Fibroblast of skin of left biceps (primary cell): Measurements from ENCODE around the gene KLHDC10.
A peak's percentile ranks its signal among the peaks of the same experiment; 100 is the strongest.
"Not testable (repeated sequence)": the region's sequence is repeated elsewhere in the genome, so short reads cannot be mapped to it uniquely, and the experiment has no call there.

Source experiments
- DNase-seq, 2 experiments: peaks; one replicate each; pipeline ENCODE4 v3.0.0-alpha.2; 2013; ENCODE audit warnings: low read depth in 2 of 2

KLHDC10 gene

DNA sequence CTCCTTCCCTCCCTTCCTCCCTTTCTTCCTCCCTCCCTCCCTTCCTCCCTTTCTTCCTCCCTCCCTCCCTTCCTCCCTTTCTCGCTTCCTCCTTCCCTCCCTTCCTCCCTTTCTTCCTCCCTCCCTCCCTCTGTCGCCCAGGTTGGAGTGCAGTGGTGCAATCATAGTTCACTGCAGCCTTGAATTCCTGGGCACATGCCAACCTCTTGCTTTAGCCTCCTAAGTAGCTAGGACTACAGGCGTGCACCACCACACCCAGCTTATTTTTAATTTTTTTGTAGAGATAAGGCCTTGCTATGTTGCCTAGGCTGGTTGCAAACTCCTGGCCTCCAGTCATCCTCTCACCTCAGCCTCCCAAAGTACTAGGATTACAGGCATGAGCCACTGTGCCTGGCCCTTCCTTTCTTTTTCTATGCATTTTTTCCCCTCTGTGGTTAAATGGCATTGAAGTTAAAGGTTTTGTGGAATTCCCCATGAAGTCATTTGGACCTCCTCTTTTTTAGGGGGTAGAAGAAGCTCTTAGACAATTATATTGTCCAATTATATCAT is 9.6 kb downstream of the KLHDC10 start:
- DNase-seq: no peak

DNA sequence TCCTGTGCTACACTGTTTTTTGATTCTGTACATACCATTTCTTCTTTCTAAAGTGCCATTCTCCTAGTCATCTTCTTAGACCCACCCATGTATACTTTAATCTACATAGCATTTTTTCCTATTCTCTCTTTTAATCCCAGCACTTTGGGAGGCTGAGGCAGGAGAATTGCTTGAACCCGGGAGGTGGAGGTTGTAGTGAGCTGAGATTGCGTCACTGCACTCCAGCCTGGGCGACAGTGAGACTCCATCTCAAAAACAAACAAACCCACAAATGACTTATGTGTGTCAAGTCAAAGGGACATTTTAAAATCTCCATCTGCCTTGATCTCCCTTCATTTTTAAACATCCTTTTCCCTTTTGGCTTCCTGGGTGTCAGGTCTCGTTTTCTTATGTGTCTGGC is 13.2 kb downstream of the KLHDC10 start:
- not testable (repeated sequence) for DNase-seq

DNA sequence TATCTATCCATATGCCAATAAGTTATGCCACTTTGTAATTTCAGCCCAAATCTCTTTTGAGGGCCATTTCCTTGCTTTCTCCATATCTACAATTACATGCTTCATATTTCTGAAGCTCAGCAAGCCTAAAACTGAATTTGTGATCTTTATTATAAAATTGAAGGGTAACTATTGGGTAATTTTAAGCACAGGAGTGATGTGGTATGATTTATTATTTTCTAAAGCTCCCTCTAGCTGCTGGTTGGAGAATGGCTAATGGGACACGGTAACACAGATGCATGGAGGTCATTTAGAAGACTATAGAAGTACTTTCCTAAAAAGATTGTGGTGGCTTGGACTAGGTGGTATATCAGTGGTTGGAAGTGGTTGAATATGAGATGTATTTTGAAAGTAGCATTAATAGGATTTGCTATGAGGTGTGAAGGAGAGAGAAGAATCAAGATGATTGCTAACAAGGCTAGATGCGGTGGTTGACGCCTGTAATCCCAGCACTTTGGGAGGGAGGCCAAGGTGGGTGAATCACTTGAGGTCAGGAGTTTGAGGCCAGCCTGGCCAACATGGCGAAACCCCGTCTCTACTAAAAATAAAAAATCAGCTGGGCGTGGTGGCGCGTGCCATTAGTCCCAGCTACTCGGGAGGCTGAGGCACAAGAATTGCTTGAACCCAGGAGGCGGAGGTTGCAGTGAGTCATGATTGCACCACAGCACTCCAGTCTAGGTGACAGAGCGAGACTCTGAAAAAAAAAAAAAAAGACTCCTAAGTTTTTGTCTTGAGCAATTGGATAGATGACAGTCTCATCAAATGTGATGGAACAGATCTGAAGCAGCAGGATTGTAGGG is 13.9 kb downstream of the KLHDC10 start:
- DNase-seq: no peak

GRCh38 chr7:130085235-130085634 is 14.9 kb downstream of the KLHDC10 start:
- not testable (repeated sequence) for DNase-seq

DNA sequence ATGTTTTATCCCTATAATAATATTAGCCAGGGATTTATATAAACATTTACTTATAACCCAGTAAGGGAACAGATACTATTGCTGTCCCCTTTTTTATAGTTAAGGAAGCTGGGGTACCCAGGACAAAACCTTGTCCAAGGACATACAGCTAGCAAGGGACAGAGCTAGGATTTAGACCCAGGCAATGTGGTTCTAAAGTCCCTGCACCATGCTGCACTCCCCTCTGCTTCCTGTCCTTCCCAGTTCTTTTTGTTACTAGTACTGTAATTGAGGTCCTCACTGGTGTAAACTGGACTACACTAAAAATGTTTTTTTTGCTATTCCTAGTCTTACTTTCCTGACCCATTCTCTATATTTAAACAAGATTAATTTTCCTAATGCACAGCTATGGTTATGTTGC is 16.6 kb downstream of the KLHDC10 start:
- no peak for DNase-seq

GRCh38 chr7:130087364-130087763 is 17.0 kb downstream of the KLHDC10 start:
- peak; percentile 56 to 59 for DNase-seq

GRCh38 chr7:130090745-130091532 is 20.6 kb downstream of the KLHDC10 start:
- no peak for DNase-seq

DNA sequence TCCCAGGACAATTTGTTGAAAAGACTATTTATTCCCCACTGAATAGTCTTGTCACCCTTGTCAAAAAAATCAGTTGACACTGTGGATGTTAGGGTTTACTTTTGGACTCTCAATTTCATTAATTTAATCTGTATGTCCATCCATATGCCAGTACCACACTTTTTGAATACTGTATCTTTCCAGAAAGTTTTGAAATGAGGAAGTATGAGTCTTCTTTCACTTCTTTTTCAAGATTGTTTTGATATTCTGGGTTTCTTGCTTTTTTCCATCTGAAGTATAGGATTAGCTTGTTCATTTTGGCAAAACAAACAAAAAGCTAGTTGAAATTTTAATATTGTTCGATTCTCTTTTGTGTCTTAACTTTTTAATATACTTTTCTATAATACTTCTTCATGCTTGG is 21.7 kb downstream of the KLHDC10 start:
- DNase-seq: no peak

- DNase-seq: no peak
These were observed 22.3 kb downstream of the KLHDC10 start for GRCh38 chr7:130092598-130092997.

DNA sequence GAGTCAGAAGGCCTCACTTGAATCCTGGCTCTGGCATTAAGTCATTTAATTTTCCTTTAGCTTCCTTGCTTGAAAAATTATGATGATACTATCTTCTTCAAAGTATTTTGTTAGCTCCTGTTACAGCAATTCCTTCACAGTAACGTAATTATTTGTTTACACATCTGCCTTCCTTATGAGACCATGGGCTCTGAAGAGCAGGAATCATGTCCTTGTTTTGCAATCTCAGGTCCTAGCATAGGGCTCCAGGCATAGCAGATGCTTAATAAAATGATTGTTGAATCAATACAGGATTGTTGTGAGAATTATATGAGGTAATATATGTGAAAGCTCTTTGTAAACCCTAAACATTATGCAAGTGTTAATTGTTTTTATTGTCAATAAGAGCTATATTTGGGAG is 25.5 kb downstream of the KLHDC10 start:
- peak; percentile 21 to 42 for DNase-seq

DNA sequence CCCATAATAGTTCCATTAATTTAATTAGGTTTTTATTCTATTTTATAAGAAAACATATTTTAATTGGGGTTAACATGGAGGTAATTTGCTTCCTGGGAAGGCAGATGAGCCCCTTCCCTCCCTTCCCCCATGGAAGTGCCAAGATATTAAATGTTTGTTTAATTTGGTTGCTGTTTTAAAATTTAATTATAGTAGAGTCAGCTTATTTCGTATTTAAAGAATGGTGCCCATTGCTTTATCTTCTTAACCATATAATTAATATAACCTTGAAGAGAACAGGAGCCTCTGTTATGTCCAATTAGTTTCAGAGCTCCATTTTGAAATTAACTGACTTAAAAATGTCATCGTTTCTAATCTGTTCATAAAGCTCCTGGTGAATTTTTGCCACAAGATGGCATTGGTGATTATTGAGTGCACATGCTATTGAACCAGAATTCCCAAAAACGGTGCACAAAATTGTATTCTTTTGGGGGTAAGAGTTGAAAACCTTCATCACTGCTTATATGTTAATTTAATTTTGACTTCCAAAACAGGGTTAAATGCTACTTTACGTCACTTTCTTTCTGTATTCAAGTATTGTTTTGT is 26.0 kb downstream of the KLHDC10 start:
- DNase-seq: no peak

DNA sequence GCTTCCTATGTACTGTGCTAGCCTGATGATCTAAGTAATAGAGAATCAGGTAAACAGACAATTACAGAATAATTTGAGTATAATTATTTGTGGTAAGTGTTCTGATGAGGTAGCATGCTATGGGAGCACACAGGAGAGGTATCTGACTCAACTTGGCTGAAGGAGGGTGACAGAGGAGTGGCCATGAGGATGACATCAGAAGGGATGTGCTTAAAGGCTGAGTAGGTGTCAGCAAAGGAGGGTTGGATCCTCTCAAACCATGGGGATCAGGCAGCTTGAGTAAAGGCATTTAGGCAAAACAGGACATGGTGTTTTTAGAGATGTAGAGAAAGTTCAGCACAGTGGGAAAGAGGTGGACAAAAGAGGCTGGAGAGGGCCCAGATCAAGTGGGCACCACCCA is 29.0 kb downstream of the KLHDC10 start:
- DNase-seq: no peak

GRCh38 chr7:130102588-130102987 is 32.3 kb downstream of the KLHDC10 start:
- DNase-seq: no peak

DNA sequence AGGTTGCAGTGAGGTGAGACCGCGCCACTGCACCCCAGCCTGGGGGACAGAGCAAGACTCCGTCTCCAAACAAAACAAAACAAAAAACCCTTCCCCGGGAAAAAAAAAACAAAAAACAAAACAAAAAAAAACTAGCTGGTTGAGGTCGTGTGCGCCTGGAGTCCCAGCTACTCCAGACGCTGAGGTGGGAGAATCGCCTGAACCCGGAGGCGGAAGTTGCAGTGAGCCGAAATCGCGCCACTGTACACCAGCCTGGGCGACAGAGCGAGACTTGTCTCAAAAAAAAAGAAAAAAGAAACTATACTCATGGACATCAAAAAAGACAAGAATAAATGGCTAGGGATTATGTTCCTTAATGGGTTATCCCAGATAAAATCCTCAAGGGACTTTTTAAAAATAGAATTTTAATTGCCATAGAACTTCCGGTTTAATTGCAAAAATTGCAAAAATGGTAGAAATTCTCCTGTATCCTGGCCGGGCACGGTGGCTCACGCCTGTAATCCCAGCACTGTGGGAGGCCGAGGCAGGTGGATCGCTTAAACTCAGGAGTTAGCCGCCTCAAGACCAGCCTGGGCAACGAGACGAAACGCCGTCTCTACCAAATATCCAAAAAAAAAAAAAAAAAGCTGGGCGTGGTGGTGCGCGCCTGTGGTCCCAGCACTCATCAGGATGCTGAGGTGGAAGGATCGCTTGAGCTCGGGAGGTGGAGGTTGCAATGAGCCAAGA is 37.8 kb downstream of the KLHDC10 start:
- DNase-seq: no peak

DNA sequence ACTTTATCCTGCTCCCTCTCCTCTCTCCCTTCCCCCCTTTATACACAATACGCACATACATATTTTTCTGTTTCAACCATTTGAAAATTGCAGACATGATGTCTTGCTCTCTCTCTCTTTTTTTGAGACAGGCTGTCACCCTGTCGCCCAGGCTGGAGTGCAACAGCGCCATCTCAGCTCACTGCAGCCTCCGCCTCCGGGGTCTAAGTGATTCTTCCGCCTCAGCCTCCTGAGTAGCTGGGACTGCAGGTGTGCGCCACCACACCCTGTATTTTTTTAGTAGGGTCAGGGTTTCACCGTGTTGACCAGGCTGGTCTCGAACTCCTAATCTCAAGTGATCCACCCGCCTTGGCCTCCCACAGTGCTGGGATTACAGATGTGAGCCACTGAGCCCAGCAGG is 38.5 kb downstream of the KLHDC10 start:
- no peak for DNase-seq

DNA sequence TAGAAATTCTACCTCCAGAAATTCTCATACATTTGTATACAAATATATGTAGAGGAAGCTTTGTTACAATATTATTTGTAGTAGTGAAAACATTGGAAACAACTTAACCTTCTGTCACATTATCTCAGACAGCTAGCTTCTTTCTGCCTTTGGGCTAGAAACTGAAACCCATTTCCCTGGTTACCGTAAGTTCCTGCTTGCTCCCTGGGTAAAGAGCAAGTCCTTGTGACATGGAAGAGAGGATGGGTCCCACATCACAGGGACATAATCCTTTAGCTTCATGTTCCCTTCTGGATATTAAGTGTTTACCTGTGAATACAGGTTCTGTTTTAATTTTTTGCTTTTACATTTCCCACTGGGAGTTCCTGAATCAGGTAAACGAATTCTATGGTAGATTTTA is 41.8 kb downstream of the KLHDC10 start:
- no peak for DNase-seq

GRCh38 chr7:130112662-130113425 is 42.5 kb downstream of the KLHDC10 start:
- DNase-seq: no peak

DNA sequence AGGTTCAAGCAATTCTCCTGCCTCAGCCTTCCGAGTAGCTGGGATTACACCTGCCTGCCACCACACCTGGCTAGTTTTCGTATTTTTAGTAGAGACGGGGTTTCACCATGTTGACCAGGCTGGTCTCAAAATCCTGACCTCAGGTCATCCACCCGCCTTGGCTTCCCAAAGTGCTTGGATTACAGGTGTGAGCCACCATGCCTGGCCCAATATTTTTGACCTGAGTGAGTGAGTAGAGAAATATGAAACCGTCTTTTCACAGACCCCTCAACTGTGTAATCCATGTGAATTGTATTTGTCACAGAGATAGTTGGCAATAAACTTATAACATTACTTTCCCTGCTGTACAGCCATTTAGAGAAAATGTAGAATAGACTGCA is 43.1 kb downstream of the KLHDC10 start:
- not testable (repeated sequence) for DNase-seq

GRCh38 chr7:130113887-130114286 is 43.6 kb downstream of the KLHDC10 start:
- DNase-seq: no peak

DNA sequence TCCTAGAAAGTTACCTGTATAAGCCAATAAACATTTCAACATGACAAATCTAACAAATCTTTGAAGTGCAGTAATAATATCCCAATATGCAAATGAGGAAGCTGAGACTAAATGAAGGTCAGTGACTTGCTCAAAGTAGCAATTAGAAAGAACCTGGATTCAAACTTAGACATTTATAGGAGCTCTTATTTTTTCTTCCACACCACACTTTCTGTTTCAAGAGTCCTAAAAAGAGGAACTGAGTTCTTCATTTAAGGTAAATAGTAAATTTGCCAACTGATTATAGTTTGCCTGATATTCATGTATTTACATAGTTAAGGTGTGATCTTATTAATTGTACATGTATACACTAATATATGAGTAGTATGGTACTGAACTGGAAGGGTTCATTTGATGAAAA is 44.0 kb downstream of the KLHDC10 start:
- DNase-seq: no peak

DNA sequence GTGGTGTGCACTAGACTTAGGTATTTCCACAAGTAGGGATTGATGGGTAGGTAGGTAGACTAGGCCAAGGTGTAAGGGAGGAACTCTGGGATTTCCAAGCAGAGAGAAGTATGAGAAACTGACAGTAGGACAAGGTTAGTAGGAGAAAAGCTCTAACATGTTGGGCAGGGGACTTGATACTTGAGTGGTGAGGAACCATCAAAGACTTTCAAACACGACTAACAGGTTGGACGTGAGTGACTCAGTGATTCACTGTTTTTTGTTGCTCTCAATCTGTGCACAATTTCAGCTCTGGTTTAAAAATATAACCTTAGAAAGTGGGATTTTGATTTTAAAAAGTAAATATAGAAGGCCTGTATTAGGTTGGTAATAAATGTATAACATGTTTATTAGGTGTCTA is 44.4 kb downstream of the KLHDC10 start:
- DNase-seq: no peak
